Stimulated activated CD4-positive, alpha-beta T cell treated with anti-CD3 and anti-CD28 coated beads, TNF-alpha, amount 100 ng/mL, for 24 hours (primary cell): ENCODE results near the gene PARP9.
A peak's percentile ranks its signal among the peaks of the same experiment; 100 is the strongest.

Experiments
- DNase-seq, 3 experiments: peaks; one replicate each; pipeline ENCODE4 v3.0.0-alpha.2; 2020; ENCODE audit warnings: low read depth in 3 of 3

Gene PARP9

GRCh38 chr3:122564155-122564912, at the start of gene PARP9, which contains the start of gene DTX3L:
TSS of gene PARP9 (minus strand) at chr3:122564300. CDS start at chr3:122559620, 4,680 bp downstream.
TSS of gene DTX3L (plus strand) at chr3:122564338. CDS start at chr3:122564427, 89 bp downstream.
- peak; percentile 37 to 70 (median 58) for DNase-seq

- no peak for DNase-seq
These were observed 48.6 kb upstream of the PARP9 start for GRCh38 chr3:122612696-122613095.

- DNase-seq = no peak
These were observed 45.9 kb upstream of the PARP9 start for GRCh38 chr3:122609798-122610559.

- no peak for DNase-seq
These were observed 44.8 kb upstream of the PARP9 start for GRCh38 chr3:122608916-122609315.

GRCh38 chr3:122606330-122606729, 42.2 kb upstream of the PARP9 start:
- DNase-seq = no peak

GRCh38 chr3:122603056-122603455, 39.0 kb upstream of the PARP9 start:
- DNase-seq = no peak

GRCh38 chr3:122602011-122602710, 38.1 kb upstream of the PARP9 start:
- no peak for DNase-seq

GRCh38 chr3:122598556-122598955, 34.5 kb upstream of the PARP9 start:
- DNase-seq = no peak

- no peak for DNase-seq
These were observed 34.1 kb upstream of the PARP9 start for GRCh38 chr3:122598151-122598550.

- no peak for DNase-seq
These were observed 29.9 kb upstream of the PARP9 start for GRCh38 chr3:122594025-122594424.

- DNase-seq = no peak
These were observed 26.5 kb upstream of the PARP9 start for GRCh38 chr3:122590610-122591009.

- no peak for DNase-seq
These were observed 25.2 kb upstream of the PARP9 start for GRCh38 chr3:122589297-122589696.

- no peak for DNase-seq
These were observed 23.5 kb upstream of the PARP9 start for GRCh38 chr3:122587572-122587971.

GRCh38 chr3:122586773-122587485, 22.8 kb upstream of the PARP9 start:
- DNase-seq = no peak

- no peak for DNase-seq
These were observed 22.0 kb upstream of the PARP9 start for GRCh38 chr3:122586098-122586497.

GRCh38 chr3:122582390-122582789, 18.3 kb upstream of the PARP9 start:
- no peak for DNase-seq

GRCh38 chr3:122581622-122582021, 17.5 kb upstream of the PARP9 start:
- no peak for DNase-seq

- DNase-seq = no peak
These were observed 16.4 kb upstream of the PARP9 start for GRCh38 chr3:122580470-122580869.

GRCh38 chr3:122578069-122578740, 14.1 kb upstream of the PARP9 start:
- no peak for DNase-seq

GRCh38 chr3:122577409-122578031, 13.4 kb upstream of the PARP9 start, which contains the start of gene PARP15:
TSS of gene PARP15 (plus strand) at chr3:122577650. CDS start at chr3:122577668, 18 bp downstream.
- DNase-seq = peak in 1 of 3 experiments; percentile 24
